GM12874 (cell line): ENCODE results near the gene MAP1LC3A.

Source experiments
- CTCF ChIP-seq: IDR thresholded peaks from 2 replicates; pipeline ENCODE4 v1.5.1; 2011; ENCODE audit warnings: low read depth, mild to moderate bottlenecking, control low read depth, low read length, moderate library complexity; ENCODE audit not compliant: insufficient read depth

MAP1LC3A gene

DNA sequence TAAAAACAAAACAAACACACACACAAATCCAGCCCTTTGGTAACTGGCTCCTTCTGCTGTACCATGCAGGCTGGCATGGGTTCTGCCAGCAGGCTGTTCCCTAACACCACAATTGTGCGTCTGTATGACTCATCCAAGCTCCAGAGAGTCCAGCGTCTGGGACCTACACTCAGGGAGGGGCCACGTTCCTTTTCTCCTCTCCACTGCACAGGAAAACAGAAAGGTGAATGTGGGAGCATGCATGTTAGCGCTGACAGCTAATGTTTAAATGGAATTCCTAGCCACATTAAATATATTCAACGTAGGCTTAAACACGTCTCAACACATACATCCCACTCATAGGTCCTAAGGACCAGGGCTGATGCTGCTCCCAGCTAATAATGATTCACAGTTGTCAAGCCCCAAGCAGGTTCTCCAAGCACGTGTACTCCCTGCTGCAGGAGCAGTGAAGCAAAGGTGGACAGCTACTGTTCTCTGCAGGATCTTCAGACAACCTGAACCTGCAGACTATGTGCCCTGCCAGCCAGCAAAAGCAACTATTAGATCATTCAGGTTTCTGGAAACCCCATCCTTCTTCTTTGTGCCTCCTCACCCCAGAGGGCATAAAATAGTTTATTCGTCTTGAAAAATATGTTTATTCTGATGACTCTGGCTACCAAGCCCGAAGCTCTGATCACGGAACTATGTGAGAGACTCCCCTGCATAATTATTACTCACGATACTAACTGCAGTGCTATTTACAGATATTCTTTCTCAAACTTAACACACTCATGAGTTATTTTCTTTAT, 20.9 kb downstream of the MAP1LC3A start:
- TF ChIP-seq CTCF = no peak

- TF ChIP-seq CTCF = no peak
Measured at GRCh38 chr20:34579979-34580940, 21.7 kb downstream of the MAP1LC3A start.

DNA sequence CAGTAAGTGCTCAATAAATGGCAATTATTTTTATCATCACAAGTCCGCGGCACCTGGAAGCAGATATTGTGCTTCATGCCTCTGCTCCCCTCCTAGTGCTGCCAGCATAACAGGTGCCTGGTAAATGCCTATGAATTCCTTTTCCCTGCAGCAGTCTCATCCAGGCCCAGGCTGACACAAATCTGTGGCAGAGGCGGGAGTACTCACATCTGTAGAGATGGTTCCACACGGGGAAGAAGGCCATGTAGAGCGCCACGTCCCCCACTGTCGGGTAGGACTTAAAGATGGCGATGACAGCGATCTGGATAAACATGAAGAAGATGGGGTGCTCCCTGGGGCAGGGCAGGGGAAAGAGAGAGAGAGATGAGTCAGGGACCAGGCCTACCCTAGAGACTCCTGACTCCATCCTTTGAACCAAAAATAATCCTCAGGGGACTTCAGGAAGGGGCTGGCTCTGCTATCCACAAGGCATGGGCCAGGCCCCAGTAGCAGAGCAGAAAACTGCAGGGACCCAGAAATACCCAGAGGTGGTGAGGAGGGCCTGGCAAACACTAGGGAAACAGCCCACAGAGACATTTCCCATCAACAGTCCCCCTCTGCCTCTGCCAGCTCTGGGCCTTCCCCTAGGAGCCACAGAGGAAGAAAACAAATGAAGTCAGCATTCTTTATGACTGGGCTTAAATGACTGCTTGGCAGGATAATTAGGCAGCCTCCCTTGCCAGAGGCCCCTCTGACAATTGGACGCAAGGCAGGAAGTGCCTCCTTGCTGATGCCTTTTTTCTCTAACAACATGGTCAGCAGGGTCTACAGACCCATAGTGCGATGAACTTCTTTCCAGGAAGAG, 23.0 kb downstream of the MAP1LC3A start:
- TF ChIP-seq CTCF = no peak

DNA sequence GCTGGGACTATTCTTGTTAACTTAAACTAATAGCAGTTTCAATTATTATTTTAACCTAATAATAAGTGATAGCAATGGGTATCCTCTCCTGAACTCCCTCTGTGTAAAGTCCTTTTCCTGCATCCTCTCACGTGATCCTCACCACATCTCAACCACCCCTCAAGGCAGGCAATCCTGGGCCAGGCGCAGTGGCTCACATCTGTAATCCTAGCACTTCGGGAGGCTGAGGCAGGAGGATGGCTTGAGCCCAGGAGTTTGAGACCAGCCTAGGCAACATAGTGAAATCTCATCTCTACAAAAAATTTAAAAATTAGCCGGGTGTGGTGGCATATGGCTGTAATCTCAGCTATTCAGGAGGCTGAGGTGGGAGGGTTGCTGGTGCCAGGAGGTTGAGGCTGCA, 23.7 kb downstream of the MAP1LC3A start:
- TF ChIP-seq CTCF = no peak

DNA sequence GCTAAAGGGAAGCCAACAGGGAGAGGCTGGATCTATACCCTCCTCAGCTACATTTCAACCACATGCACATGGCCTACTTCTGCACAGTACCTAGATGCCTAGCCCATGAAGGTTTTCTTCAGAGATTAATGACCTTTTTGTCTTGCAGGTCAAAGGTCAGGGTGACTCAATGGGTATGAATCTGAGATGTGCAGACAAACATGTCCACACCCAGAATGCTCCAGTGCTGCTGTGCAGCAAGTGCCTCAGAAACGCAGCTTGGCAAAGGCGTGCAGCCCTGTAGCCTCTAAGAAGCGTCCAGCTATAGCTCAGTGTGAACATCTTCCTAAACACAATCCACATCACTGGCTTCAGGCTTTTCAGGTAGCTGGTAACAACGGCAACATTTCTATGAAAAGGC, 24.4 kb downstream of the MAP1LC3A start:
- no peak for TF ChIP-seq CTCF

- no peak for TF ChIP-seq CTCF
Measured at GRCh38 chr20:34583544-34583943, 25.0 kb downstream of the MAP1LC3A start.
